ENCODE measurements around the gene HJURP. TPM values are rescaled to one million over a fixed set of nuclear protein-coding genes. Genes with fewer than 3 reads are reported as not detected.

Gene HJURP
- total and polyA plus RNA-seq, 9 of the 15 experiments (the other 6 are each of a cell fraction or from before 2014, with no cell fraction given): 13.8 to 102 (median 28.3) TPM

- no peaks in the 10 kb centered on the region for H4K20me1 ChIP-seq (replicated peaks; ENCODE audit: control insufficient read depth, insufficient read depth, low read length)
- H3K9me1 ChIP-seq (ENCODE audit: control insufficient read depth, insufficient read depth, low read length): no peaks in the 10 kb centered on the region
- no peak for ATAC-seq
- no peak overlapping the region for H3K4me3 ChIP-seq
- TF ChIP-seq GABPB2 (CRISPR knock-in tag; conservative IDR thresholded peaks at IDR 0.05) (no peak), ZNF444 (CRISPR knock-in tag; IDR thresholded peaks at IDR 0.05) (no peak), EHMT2 (IDR thresholded peaks at IDR 0.05) (no peak), CCAR2 (IDR thresholded peaks at IDR 0.05; ENCODE audit: low read depth, low read length) (no peak), E4F1 (CRISPR knock-in tag; IDR thresholded peaks at IDR 0.05; ENCODE audit: borderline replicate concordance) (no peak), ZFP1 (CRISPR knock-in tag; IDR thresholded peaks at IDR 0.05) (no peak)
- peaks cover 0 to 42% of the 10 kb centered on the region in 2 experiments; a peak in 2 of 5 replicates for H3K27me3 ChIP-seq (ENCODE audit: control insufficient read depth in 2 of 2, insufficient read depth in 2 of 2, low read length in 2 of 2)
- POLR2A ChIA-PET: interaction anchor here (0.8 kb wide), 1 partner anchor 14 kb away, joined by 3 read pairs; no protein-coding TSS in a partner anchor
- no TSS peak for BruUV-seq (replicated peaks)
- H3K4me2 ChIP-seq (ENCODE audit: insufficient read depth, low read length): no peak overlapping the region
- DNase-seq (ENCODE audit: extremely low read depth in 1 of 4, low spot score in 3 of 4): no peak
- no peaks in the 10 kb centered on the region for H3K79me2 ChIP-seq (ENCODE audit: control insufficient read depth, insufficient read depth, low read length)
- CTCF ChIA-PET (ENCODE audit: low intra/inter-chr PET ratio): no interaction called here
- in situ Hi-C loops (cut with MboI) (no loop called here), intact Hi-C loops (cut with micrococcal nuclease) (no loop called here)
- H3K9ac ChIP-seq (ENCODE audit: insufficient read depth in 1 of 2, low read depth in 2 of 2, low read length in 2 of 2): no peak overlapping the region
- H3K9me3 ChIP-seq (replicated peaks; ENCODE audit: control insufficient read depth, insufficient read depth, low read depth, low read length): no peaks in the 10 kb centered on the region
- no peak for FAIRE-seq
- WGBS (ENCODE audit: insufficient coverage, low coverage, missing lambda C conversion rate): 2% methylated on average over 13 of the region's 17 CpGs
- no peaks in the 10 kb centered on the region for H3K36me3 ChIP-seq (ENCODE audit: control insufficient read depth, insufficient read depth, low read length)
- H2AFZ ChIP-seq (ENCODE audit: low read depth, low read length): no peak overlapping the region
- no peaks in the 10 kb centered on the region; a peak in 1 of 5 replicates for H3K4me1 ChIP-seq (replicated peaks in 1 of 2; ENCODE audit: control insufficient read depth in 2 of 2, insufficient read depth in 2 of 2, low read length in 2 of 2)
- H3K27ac ChIP-seq (ENCODE audit: extremely low read depth, low read depth, low read length): no peak overlapping the region
Measured at GRCh38 chr2:233794128-233794658, 60.1 kb downstream of the HJURP start.

All from K562 (cell line).